Cardiac muscle cell (in vitro differentiated cells and primary cell): Measurements from ENCODE around the gene OPN4. TPM values are rescaled to one million over a fixed set of nuclear protein-coding genes. Genes with fewer than 3 reads are reported as not detected.

Source experiments
- DNase-seq, 2 donors: peaks; one replicate each; pipeline versions ENCODE4 v3.0.0 to v3.0.0-alpha.2; 2010 to 2017; ENCODE audit warnings: low read depth in 1 of 2, low spot score in 1 of 2
- H3K27ac ChIP-seq: fragments of 200-600 bp; sonication (generic); 2 replicates; pipeline ENCODE4 v1.5.1; 2016
- H3K27me3 ChIP-seq: fragments of 200-600 bp; sonication (generic); 2 replicates; pipeline ENCODE4 v1.6.0; 2016; ENCODE audit warnings: control low read depth
- H3K36me3 ChIP-seq: fragments of 200-600 bp; sonication (generic); 2 replicates; pipeline ENCODE4 v1.5.1; 2016; ENCODE audit warnings: control low read depth
- H3K4me1 ChIP-seq: fragments of 200-600 bp; sonication (generic); 2 replicates; pipeline ENCODE4 v1.8.1; 2017; ENCODE audit warnings: low read depth, mild to moderate bottlenecking, mixed run types
- H3K4me3 ChIP-seq: fragments of 200-600 bp; sonication (generic); 2 replicates; pipeline ENCODE4 v1.5.1; 2016; ENCODE audit warnings: mild to moderate bottlenecking
- H3K9me3 ChIP-seq: fragments of 200-600 bp; sonication (generic); 2 replicates; pipeline ENCODE4 v1.5.1; 2017; ENCODE audit warnings: low read depth, mild to moderate bottlenecking, control low read depth
- CTCF ChIP-seq: IDR thresholded peaks from 2 replicates; pipeline ENCODE4 v1.5.1; 2012; ENCODE audit warnings: low read depth, mild to moderate bottlenecking, low read length
- polyA plus RNA-seq: library from polyadenylated mRNA; unstranded; fragments of >200 nt; fragmentation: Nextera tagmentation; extraction: Ambion mirVana; gene quantifications from 2 replicates; pipeline ENCODE4 v1.2.1, GENCODE V29; 2016
- total RNA-seq: library from RNA; depleted of rRNA; stranded (reverse); fragments of >200 nt; gene quantifications from 2 replicates; pipeline ENCODE4 v1.2.3, GENCODE V29; 2016

The OPN4 gene
- total and polyA plus RNA-seq, 2 experiments from 2014 or later, result 0.18 TPM; not detected in 1

GRCh38 chr10:86663576-86664339 lies 9.4 kb downstream of the OPN4 start:
- DNase-seq, result no peak
- H3K4me3 ChIP-seq, result no peak overlapping the region
- H3K27me3 ChIP-seq, result no peaks in the 10 kb centered on the region
- H3K4me1 ChIP-seq, result peaks cover 81% of the 10 kb centered on the region
- H3K27ac ChIP-seq, result peak overlapping the region; percentile 100
- no peak for TF ChIP-seq CTCF
- H3K9me3 ChIP-seq, result no peaks in the 10 kb centered on the region
- no peaks in the 10 kb centered on the region for H3K36me3 ChIP-seq

- H3K36me3 ChIP-seq, result no peaks in the 10 kb centered on the region
- H3K27ac ChIP-seq, result peak overlapping the region; percentile 100
- no peak overlapping the region for H3K4me3 ChIP-seq
- H3K4me1 ChIP-seq, result peaks cover 81% of the 10 kb centered on the region
- no peaks in the 10 kb centered on the region for H3K27me3 ChIP-seq
- no peaks in the 10 kb centered on the region for H3K9me3 ChIP-seq
- peak in 1 of 2 donors; percentile 95 for DNase-seq
- TF ChIP-seq CTCF, result no peak
Measured at GRCh38 chr10:86664341-86665217, 10.2 kb downstream of the OPN4 start.

- Histone ChIP-seq H3K4me1 (peaks cover 76% of the 10 kb centered on the region), H3K4me3 (no peak overlapping the region), H3K27me3 (no peaks in the 10 kb centered on the region), H3K36me3 (no peaks in the 10 kb centered on the region), H3K27ac (peak overlapping the region; percentile 100), H3K9me3 (no peaks in the 10 kb centered on the region)
- DNase-seq, result no peak
- TF ChIP-seq CTCF, result no peak
Measured at GRCh38 chr10:86665218-86665607, 10.9 kb downstream of the OPN4 start.

- Histone ChIP-seq H3K4me1 (peaks cover 72% of the 10 kb centered on the region), H3K27me3 (no peaks in the 10 kb centered on the region), H3K9me3 (no peaks in the 10 kb centered on the region), H3K27ac (peak overlapping the region; percentile 100), H3K4me3 (no peak overlapping the region), H3K36me3 (no peaks in the 10 kb centered on the region)
- DNase-seq, result peak in 1 of 2 donors; percentile 58
- TF ChIP-seq CTCF, result no peak
Measured at GRCh38 chr10:86665868-86666267, 11.5 kb downstream of the OPN4 start.

- TF ChIP-seq CTCF, result no peak
- Histone ChIP-seq H3K4me1 (peaks cover 72% of the 10 kb centered on the region), H3K9me3 (no peaks in the 10 kb centered on the region), H3K4me3 (no peak overlapping the region), H3K36me3 (no peaks in the 10 kb centered on the region), H3K27me3 (no peaks in the 10 kb centered on the region), H3K27ac (peak overlapping the region; percentile 100)
- DNase-seq, result no peak
Measured at GRCh38 chr10:86666538-86666937, 12.2 kb downstream of the OPN4 start.
